OCI-LY1 (cell line): Measurements from ENCODE around the gene FER1L5.
A peak's percentile ranks its signal among the peaks of the same experiment; 100 is the strongest.

Experiments
- H2AFZ ChIP-seq: fragments of 200-600 bp; sonication (generic), shearing (Covaris generic); 2 replicates; pipeline ENCODE4 v1.6.0; 2014; ENCODE audit warnings: antibody characterized with exemption, mild to moderate bottlenecking, low read length
- H3F3A ChIP-seq: fragments of 200-600 bp; sonication (generic), shearing (Covaris generic); 2 replicates; pipeline ENCODE4 v1.6.0; 2014; ENCODE audit warnings: mild to moderate bottlenecking, antibody characterized with exemption, low read length, moderate library complexity; ENCODE audit not compliant: insufficient read depth
- H3K27ac ChIP-seq: fragments of 200-600 bp; sonication (generic); 2 replicates; pipeline ENCODE4 v1.5.1; 2014; ENCODE audit warnings: low read length, mixed run types, mild to moderate bottlenecking, low read depth; ENCODE audit not compliant: poor library complexity, severe bottlenecking
- H3K27me3 ChIP-seq: fragments of 200-600 bp; sonication (generic); 2 replicates; pipeline ENCODE4 v1.6.0; 2014; ENCODE audit warnings: antibody characterized with exemption, mild to moderate bottlenecking, low read length, moderate library complexity; ENCODE audit not compliant: insufficient read depth
- H3K36me3 ChIP-seq: fragments of 200-600 bp; sonication (generic); 2 replicates; pipeline ENCODE4 v1.6.1; 2014; ENCODE audit warnings: mild to moderate bottlenecking, antibody characterized with exemption, low read length, moderate library complexity, mixed read lengths; ENCODE audit not compliant: insufficient read depth
- H3K4me1 ChIP-seq: fragments of 200-600 bp; sonication (generic); 2 replicates; pipeline ENCODE4 v1.5.1; 2014; ENCODE audit warnings: mild to moderate bottlenecking, low read length, moderate library complexity; ENCODE audit not compliant: insufficient read depth, severe bottlenecking
- H3K4me2 ChIP-seq: fragments of 200-600 bp; sonication (generic), shearing (Covaris generic); 2 replicates; pipeline ENCODE4 v1.6.1; 2014; ENCODE audit warnings: low read length
- H3K4me3 ChIP-seq: fragments of 200-600 bp; sonication (generic); 2 replicates; pipeline ENCODE4 v1.5.1; 2014; ENCODE audit warnings: low read length, low read depth, mild to moderate bottlenecking, mixed read lengths; ENCODE audit not compliant: poor library complexity, severe bottlenecking
- H3K79me2 ChIP-seq: fragments of 200-600 bp; shearing (Covaris generic); 2 replicates; pipeline ENCODE4 v1.6.1; 2016; ENCODE audit warnings: mixed run types, low read length, mixed read lengths; ENCODE audit not compliant: insufficient read depth
- H3K9ac ChIP-seq: fragments of 200-600 bp; sonication (generic), shearing (Covaris generic); 2 replicates; pipeline ENCODE4 v1.6.1; 2014; ENCODE audit warnings: mild to moderate bottlenecking, low read length, mixed read lengths
- H3K9me2 ChIP-seq: fragments of 200-600 bp; sonication (generic), shearing (Covaris generic); 2 replicates; pipeline ENCODE4 v1.6.1; 2014; ENCODE audit warnings: low read depth, mild to moderate bottlenecking, low read length, mixed read lengths
- H3K9me3 ChIP-seq: fragments of 200-600 bp; shearing (Covaris generic); 2 replicates; pipeline ENCODE4 v1.6.1; 2014; ENCODE audit warnings: low read length, mixed read lengths
- H4K20me1 ChIP-seq: fragments of 200-600 bp; sonication (generic), shearing (Covaris generic); 2 replicates; pipeline ENCODE4 v1.6.0; 2016; ENCODE audit warnings: mild to moderate bottlenecking, low read length; ENCODE audit not compliant: insufficient read depth
- CTCF ChIP-seq: fragments of 200-600 bp; sonication (generic), shearing (Covaris generic); IDR thresholded peaks from 2 replicates; pipeline ENCODE4 v1.5.1; 2017; ENCODE audit warnings: mild to moderate bottlenecking, antibody characterized with exemption, low read length, moderate library complexity, mixed read lengths
- EZH2 ChIP-seq: fragments of 200-600 bp; sonication (generic), shearing (Covaris generic); IDR thresholded peaks from 2 replicates; pipeline ENCODE4 v1.8.0; 2017; ENCODE audit warnings: borderline replicate concordance, mixed run types, mild to moderate bottlenecking, antibody characterized with exemption, low read length, moderate library complexity, mixed read lengths

The FER1L5 gene

GRCh38 chr2:96633641-96634040, 8.9 kb upstream of the FER1L5 start:
- Histone ChIP-seq H3K79me2 (peaks cover 12% of the 10 kb centered on the region; the same call in 1 of the 2 replicates), H3K9me2 (no peaks in the 10 kb centered on the region), H3K9ac (no peak overlapping the region), H3K4me2 (no peak overlapping the region), H3K4me3 (no peak overlapping the region), H3F3A (no peaks in the 10 kb centered on the region), H3K27me3 (no peaks in the 10 kb centered on the region), H4K20me1 (no peaks in the 10 kb centered on the region), H3K9me3 (no peaks in the 10 kb centered on the region), H3K4me1 (peaks cover 23% of the 10 kb centered on the region), H2AFZ (no peak overlapping the region), H3K36me3 (peaks cover 65% of the 10 kb centered on the region), H3K27ac (no peak overlapping the region)
- no peak for TF ChIP-seq EZH2
- TF ChIP-seq CTCF: no peak

- H3K4me1 ChIP-seq: peaks cover 24% of the 10 kb centered on the region
- no peaks in the 10 kb centered on the region for H4K20me1 ChIP-seq
- no peaks in the 10 kb centered on the region for H3F3A ChIP-seq
- H3K27me3 ChIP-seq: no peaks in the 10 kb centered on the region
- H3K9me2 ChIP-seq: no peaks in the 10 kb centered on the region
- peak overlapping the region; percentile 90 for H3K9ac ChIP-seq
- no peaks in the 10 kb centered on the region for H3K9me3 ChIP-seq
- H3K4me2 ChIP-seq: peak overlapping the region; percentile 88
- TF ChIP-seq EZH2 (no peak), CTCF (no peak)
- H3K36me3 ChIP-seq: peaks cover 37% of the 10 kb centered on the region; the same call in 1 of the 2 replicates
- peak overlapping the region; percentile 91 for H3K4me3 ChIP-seq
- H3K27ac ChIP-seq: no peak overlapping the region
- H3K79me2 ChIP-seq: peaks cover 12% of the 10 kb centered on the region; the same call in 1 of the 2 replicates
- no peak overlapping the region for H2AFZ ChIP-seq
Measured at GRCh38 chr2:96636551-96637171, 5.9 kb upstream of the FER1L5 start.

- H3K9me3 ChIP-seq: no peaks in the 10 kb centered on the region
- peaks cover 24% of the 10 kb centered on the region for H3K4me1 ChIP-seq
- no peaks in the 10 kb centered on the region for H3K9me2 ChIP-seq
- H3K27ac ChIP-seq: peak overlapping the region; percentile 55
- H3K79me2 ChIP-seq: peaks cover 12% of the 10 kb centered on the region; the same call in 1 of the 2 replicates
- peak overlapping the region; percentile 91 for H3K4me3 ChIP-seq
- H4K20me1 ChIP-seq: no peaks in the 10 kb centered on the region
- peak overlapping the region; percentile 88 for H3K4me2 ChIP-seq
- no peaks in the 10 kb centered on the region for H3K27me3 ChIP-seq
- H2AFZ ChIP-seq: no peak overlapping the region
- H3K36me3 ChIP-seq: peaks cover 29% of the 10 kb centered on the region; the same call in 1 of the 2 replicates
- H3F3A ChIP-seq: no peaks in the 10 kb centered on the region
- TF ChIP-seq CTCF (no peak), EZH2 (no peak)
- H3K9ac ChIP-seq: peak overlapping the region; percentile 90
Measured at GRCh38 chr2:96637385-96638143, 5.0 kb upstream of the FER1L5 start.
